Right lobe of liver (tissue), 4 donors: ENCODE results near the gene TGM2.

ENCODE experiments used
- POLR2A ChIP-seq: fragments of 450-650 bp; IDR thresholded peaks from one replicate; pipeline ENCODE4 v1.6.1; 2017; ENCODE audit warnings: antibody characterized with exemption, mild to moderate bottlenecking
- TF ChIP-seq, protein P1 (sequence below), 4 donors: fragments of 200-600 bp in 3 of 4; fragments of 450-650 bp in 1 of 4; IDR thresholded peaks; one replicate each; pipeline versions ENCODE4 v1.5.1 to v1.8.0; 2016 to 2022; ENCODE audit warnings: antibody characterized with exemption in 4 of 4, mild to moderate bottlenecking in 2 of 4
- donor health status: DM: no; HTN: no; CAD: no.
- donor health status: DM: no; HTN: no; CAD: no.
- donor health status: DM: no; HTN: yes; CAD: no.

GRCh38 chr20:38132910-38133501 lies 32.1 kb downstream of the TGM2 start:
- TF ChIP-seq, protein P1, sequence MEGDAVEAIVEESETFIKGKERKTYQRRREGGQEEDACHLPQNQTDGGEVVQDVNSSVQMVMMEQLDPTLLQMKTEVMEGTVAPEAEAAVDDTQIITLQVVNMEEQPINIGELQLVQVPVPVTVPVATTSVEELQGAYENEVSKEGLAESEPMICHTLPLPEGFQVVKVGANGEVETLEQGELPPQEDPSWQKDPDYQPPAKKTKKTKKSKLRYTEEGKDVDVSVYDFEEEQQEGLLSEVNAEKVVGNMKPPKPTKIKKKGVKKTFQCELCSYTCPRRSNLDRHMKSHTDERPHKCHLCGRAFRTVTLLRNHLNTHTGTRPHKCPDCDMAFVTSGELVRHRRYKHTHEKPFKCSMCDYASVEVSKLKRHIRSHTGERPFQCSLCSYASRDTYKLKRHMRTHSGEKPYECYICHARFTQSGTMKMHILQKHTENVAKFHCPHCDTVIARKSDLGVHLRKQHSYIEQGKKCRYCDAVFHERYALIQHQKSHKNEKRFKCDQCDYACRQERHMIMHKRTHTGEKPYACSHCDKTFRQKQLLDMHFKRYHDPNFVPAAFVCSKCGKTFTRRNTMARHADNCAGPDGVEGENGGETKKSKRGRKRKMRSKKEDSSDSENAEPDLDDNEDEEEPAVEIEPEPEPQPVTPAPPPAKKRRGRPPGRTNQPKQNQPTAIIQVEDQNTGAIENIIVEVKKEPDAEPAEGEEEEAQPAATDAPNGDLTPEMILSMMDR (IDR thresholded peaks at IDR 0.05), result no peak
- TF ChIP-seq POLR2A, result peak; percentile 21
